Activated naive CD4-positive, alpha-beta T cell treated with anti-CD3 and anti-CD28 coated beads, Interleukin-2, amount 50 U/mL, for 72 hours (primary cell): ENCODE measurements around the gene KIF2A. TPM values are rescaled to one million over a fixed set of nuclear protein-coding genes. Genes with fewer than 3 reads are reported as not detected.

Source experiments
- total RNA-seq, 2 donors: library from RNA; stranded (reverse); gene quantifications; one replicate each; pipeline ENCODE4 v1.2.3, GENCODE V29; 2022

Gene KIF2A
- total RNA-seq, 2 donors from 2014 or later: 142 to 155 TPM

Other genes starting within 250 kb of the KIF2A start
- gene DIMT1, start 97.7 kb downstream of the KIF2A start, total RNA-seq: 10 to 100 TPM; 43.7 to 44.8 TPM
- gene IPO11, start 106.6 kb downstream of the KIF2A start, total RNA-seq: 10 to 100 TPM; 46.2 to 49.9 TPM